Measurements from ENCODE around the gene SDR39U1. TPM values are rescaled to one million over a fixed set of nuclear protein-coding genes. Genes with fewer than 3 reads are reported as not detected.
A peak's percentile ranks its signal among the peaks of the same experiment; 100 is the strongest.

The SDR39U1 gene, protein sequence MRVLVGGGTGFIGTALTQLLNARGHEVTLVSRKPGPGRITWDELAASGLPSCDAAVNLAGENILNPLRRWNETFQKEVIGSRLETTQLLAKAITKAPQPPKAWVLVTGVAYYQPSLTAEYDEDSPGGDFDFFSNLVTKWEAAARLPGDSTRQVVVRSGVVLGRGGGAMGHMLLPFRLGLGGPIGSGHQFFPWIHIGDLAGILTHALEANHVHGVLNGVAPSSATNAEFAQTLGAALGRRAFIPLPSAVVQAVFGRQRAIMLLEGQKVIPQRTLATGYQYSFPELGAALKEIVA
- 64.8 TPM for polyA plus RNA-seq (2012; ENCODE audit: insufficient read length, low read depth)

DNA sequence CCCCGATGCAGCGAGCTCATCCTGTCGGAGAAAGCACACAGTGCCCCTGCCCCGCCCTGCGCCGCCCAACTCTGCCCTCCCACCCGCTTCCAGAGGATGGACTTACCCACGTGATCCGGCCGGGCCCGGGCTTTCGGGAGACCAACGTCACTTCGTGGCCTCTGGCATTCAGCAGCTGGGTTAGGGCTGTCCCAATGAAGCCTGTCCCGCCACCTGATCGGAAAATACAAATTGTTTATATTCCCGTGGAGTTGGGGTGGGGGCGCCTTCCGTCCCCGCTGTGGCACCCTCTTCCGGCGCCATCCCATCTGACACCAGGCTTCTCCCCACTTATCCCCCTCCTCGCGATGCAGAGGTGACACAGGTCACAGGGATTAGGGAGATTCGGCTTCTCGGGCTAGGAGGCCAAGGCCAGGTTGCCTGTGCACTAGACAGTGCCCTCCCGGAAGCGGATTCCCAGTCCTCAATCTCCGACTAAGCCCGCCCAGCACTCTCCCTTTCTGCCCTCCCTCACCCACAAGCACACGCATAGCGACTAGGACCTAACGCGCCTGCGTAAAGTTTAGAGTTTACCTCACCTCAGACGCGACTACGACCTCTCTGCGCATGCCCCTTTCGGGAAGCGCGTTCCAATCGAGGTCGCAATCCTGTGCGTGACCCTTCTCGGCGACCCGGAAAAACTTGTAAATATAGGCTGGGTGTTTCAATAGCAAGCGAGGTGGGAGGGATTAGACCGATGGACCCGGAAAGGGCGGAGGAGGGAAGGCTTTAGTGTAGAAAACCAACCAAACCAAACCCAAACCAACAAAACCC is at the start of gene SDR39U1:
Gene SDR39U1 (minus strand): TSS at position 537 of the 813 bp plus-strand sequence. CDS start 7 bp downstream, at position 530.
- TF ChIP-seq TAF1 (IDR thresholded peaks at IDR 0.05; ENCODE audit: borderline replicate concordance, insufficient read depth, low read length) (no peak; the same call in 1 of the 2 replicates), FOXP2 (optimal IDR thresholded peaks at IDR 0.05; ENCODE audit: borderline replicate concordance, extremely low read depth, extremely low read length, insufficient read depth) (peak; percentile 7), POLR2AphosphoS5 (IDR thresholded peaks at IDR 0.05; ENCODE audit: low read depth, low read length) (peak; percentile 75), SIN3A (IDR thresholded peaks at IDR 0.05; ENCODE audit: borderline replicate concordance, insufficient read depth, low read length) (no peak)
- TF ChIP-seq, protein P1, sequence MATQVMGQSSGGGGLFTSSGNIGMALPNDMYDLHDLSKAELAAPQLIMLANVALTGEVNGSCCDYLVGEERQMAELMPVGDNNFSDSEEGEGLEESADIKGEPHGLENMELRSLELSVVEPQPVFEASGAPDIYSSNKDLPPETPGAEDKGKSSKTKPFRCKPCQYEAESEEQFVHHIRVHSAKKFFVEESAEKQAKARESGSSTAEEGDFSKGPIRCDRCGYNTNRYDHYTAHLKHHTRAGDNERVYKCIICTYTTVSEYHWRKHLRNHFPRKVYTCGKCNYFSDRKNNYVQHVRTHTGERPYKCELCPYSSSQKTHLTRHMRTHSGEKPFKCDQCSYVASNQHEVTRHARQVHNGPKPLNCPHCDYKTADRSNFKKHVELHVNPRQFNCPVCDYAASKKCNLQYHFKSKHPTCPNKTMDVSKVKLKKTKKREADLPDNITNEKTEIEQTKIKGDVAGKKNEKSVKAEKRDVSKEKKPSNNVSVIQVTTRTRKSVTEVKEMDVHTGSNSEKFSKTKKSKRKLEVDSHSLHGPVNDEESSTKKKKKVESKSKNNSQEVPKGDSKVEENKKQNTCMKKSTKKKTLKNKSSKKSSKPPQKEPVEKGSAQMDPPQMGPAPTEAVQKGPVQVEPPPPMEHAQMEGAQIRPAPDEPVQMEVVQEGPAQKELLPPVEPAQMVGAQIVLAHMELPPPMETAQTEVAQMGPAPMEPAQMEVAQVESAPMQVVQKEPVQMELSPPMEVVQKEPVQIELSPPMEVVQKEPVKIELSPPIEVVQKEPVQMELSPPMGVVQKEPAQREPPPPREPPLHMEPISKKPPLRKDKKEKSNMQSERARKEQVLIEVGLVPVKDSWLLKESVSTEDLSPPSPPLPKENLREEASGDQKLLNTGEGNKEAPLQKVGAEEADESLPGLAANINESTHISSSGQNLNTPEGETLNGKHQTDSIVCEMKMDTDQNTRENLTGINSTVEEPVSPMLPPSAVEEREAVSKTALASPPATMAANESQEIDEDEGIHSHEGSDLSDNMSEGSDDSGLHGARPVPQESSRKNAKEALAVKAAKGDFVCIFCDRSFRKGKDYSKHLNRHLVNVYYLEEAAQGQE (IDR thresholded peaks at IDR 0.05; ENCODE audit: insufficient read depth in 1 of 2, low read depth in 2 of 2, low read length in 2 of 2) = no peak

DNA sequence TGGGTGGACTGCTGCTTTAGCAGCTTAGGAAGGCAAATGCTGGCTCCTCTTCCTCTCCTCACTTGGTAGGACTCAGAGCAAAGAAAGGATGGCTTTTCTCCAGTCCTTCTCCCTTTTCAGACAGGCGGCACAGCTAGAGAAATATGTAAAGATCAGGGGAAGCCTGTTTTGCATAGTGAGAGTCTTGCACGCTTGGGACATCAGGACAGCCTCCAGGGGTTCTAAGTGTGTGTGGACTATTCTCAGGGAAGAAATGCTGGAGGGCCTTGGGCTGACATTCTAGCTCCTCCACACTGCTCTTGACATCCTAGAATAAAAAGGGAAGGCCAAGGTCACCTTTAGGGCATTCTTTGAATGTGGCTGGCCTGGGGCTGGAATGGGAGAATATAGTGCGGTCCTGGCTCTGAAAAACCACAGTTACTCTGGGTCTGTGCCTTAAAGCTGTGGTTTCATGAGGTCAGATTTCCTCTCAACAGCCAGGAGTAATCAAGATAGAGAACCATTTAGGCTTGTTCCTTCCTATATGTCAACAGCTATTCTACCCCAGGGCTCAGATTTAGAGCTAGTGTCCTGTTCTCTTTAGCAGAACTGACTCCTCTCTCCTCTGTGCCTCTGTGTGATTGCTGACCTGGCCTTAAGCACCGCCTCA is 41.2 kb upstream of the SDR39U1 start:
- TF ChIP-seq FOXP2 (optimal IDR thresholded peaks at IDR 0.05; ENCODE audit: borderline replicate concordance, extremely low read depth, extremely low read length, insufficient read depth) = no peak
- TF ChIP-seq SIN3A (IDR thresholded peaks at IDR 0.05; ENCODE audit: borderline replicate concordance, insufficient read depth, low read length) = no peak
- no peak for TF ChIP-seq POLR2AphosphoS5 (IDR thresholded peaks at IDR 0.05; ENCODE audit: low read depth, low read length)
- no peak for TF ChIP-seq TAF1 (IDR thresholded peaks at IDR 0.05; ENCODE audit: borderline replicate concordance, insufficient read depth, low read length)

DNA sequence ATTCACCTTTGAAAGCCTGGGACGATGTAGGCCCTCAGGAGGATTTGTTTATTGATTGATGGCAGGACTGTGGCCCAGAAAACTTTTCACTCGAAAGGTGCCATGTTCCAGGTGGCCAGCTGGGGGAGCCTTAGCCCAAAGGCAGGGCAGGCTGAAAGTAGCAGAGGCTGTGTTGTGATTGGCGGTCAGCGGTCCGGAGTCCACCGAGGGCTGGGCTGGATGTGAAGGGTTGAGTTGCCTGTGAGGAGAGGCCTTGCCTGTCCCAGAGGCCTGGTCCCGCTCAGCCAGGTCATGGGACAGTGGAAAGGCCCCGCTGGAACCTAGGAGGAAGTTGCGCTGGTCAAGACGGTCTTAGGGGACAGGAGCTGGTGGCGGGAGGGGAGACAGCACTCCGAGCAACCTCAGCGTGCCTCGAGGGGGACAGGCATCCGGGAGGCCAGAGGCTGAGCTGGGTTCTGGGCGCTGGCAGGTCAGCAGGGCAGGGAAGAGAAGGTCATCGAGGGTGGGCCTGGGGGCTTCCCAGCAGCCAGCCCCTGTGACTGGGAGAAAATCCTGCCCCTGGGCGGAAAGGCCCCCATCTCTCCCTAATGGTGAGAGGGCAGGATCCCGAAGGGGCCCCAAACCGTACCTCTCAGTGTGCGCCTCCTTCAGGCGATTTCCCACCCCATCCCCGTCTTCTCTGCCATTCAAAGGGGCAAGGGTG is 39.2 kb upstream of the SDR39U1 start:
- no peak for TF ChIP-seq FOXP2 (optimal IDR thresholded peaks at IDR 0.05; ENCODE audit: borderline replicate concordance, extremely low read depth, extremely low read length, insufficient read depth)
- TF ChIP-seq SIN3A (IDR thresholded peaks at IDR 0.05; ENCODE audit: borderline replicate concordance, insufficient read depth, low read length) = no peak
- TF ChIP-seq, protein P1 (IDR thresholded peaks at IDR 0.05; ENCODE audit: insufficient read depth in 1 of 2, low read depth in 2 of 2, low read length in 2 of 2) = no peak
- no peak for TF ChIP-seq TAF1 (IDR thresholded peaks at IDR 0.05; ENCODE audit: borderline replicate concordance, insufficient read depth, low read length)
- TF ChIP-seq POLR2AphosphoS5 (IDR thresholded peaks at IDR 0.05; ENCODE audit: low read depth, low read length) = no peak

DNA sequence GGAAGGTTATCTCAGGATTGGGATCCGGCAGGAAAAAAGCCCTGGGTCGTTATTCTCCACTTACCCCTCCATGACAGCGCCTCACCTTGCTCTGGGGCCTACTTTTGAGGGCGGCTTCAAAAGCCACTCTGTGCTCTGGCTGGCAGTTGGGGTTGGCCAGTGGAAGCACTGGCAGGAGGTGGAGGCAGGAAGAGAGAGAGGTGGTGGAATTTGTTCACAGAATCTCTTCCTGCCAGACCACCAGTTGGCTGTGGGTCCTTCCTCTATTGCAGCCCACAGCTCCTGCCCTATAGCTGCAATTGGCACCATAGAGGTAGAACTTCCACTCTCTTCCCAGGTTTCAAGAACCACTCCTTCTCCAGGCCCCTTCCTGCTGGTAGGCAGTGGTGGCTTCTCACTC is 32.7 kb upstream of the SDR39U1 start:
- TF ChIP-seq, protein P1 (IDR thresholded peaks at IDR 0.05; ENCODE audit: insufficient read depth in 1 of 2, low read depth in 2 of 2, low read length in 2 of 2) = no peak
- TF ChIP-seq FOXP2 (optimal IDR thresholded peaks at IDR 0.05; ENCODE audit: borderline replicate concordance, extremely low read depth, extremely low read length, insufficient read depth) (no peak), SIN3A (IDR thresholded peaks at IDR 0.05; ENCODE audit: borderline replicate concordance, insufficient read depth, low read length) (no peak), TAF1 (IDR thresholded peaks at IDR 0.05; ENCODE audit: borderline replicate concordance, insufficient read depth, low read length) (no peak), POLR2AphosphoS5 (IDR thresholded peaks at IDR 0.05; ENCODE audit: low read depth, low read length) (no peak)

Measured in PFSK-1 (cell line).